Hematopoietic multipotent progenitor cell treated with erythropoietin and hydrocortisone succinate and interleukin-3 and kit ligand, for 6 days (in vitro differentiated cells): ENCODE results near the gene AP2M1.
"Not testable (repeated sequence)": the region's sequence is repeated elsewhere in the genome, so short reads cannot be mapped to it uniquely, and the experiment has no call there.

Experiments
- DNase-seq: peaks from one replicate; pipeline ENCODE4 v3.0.0-alpha.2; 2015

Gene AP2M1

DNA sequence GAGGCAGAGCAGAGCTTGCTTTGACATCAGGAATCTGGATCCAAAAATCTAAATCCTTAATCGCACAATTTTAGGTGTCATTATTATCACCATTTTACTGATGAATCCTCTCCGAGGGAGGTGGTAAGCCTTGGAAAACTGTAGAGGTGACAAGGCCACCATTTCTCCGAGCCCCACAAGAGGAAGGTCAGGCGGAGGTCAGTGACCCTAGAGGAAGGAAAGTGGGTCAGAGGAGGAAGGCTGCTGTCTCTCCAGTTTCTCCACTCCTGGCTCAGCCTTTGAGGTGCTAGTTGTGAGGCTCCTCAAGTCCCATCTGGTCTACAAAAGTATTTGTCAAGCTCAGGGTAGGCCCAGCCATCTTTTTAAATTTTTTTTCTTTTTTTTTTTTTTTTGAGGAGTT, 16.3 kb upstream of the AP2M1 start:
- no peak for DNase-seq

DNA sequence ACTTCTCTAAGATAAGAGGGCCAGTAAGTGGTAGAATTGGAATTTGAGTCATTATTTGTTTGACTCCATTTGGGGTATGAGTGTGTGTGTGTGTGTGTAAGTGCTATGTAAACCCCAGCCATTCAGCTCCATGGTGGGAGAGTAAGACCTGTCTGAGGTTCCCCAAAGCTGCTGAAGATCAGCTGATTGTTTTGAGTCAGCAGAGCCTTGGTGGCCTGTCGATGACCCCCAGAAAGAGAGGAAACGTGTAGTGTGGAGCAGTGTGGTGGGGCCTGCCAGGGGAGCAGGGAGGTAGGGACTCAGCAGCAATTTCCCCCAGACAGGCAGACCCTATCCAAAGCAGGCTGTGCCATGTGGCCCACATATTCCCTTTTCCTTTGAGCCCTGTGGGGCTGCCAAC, 14.2 kb upstream of the AP2M1 start:
- DNase-seq = no peak

DNA sequence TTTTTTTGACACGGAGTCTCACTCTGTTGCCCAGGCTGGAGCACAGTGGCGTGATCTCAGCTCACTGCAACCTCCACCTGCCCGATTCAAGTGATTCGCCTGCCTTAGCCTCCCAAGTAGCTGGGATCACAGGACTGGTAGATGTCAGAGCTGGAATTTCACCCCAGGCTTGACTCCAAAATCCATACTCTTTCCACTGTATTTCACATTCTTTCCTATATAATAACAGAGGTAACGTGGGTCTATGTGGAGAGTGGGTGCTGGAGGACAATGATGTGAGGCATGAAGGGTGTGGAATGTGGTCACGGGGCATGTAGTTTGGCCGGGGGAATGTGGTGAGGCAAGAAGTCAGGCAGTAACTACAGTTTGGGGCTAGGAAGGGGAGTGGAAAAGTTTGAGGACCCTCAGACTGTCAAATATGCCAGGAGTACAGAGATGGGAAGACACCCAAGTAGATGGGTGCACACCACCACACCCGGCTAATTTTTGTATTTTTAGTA, 12.0 kb upstream of the AP2M1 start:
- DNase-seq = not testable (repeated sequence)

DNA sequence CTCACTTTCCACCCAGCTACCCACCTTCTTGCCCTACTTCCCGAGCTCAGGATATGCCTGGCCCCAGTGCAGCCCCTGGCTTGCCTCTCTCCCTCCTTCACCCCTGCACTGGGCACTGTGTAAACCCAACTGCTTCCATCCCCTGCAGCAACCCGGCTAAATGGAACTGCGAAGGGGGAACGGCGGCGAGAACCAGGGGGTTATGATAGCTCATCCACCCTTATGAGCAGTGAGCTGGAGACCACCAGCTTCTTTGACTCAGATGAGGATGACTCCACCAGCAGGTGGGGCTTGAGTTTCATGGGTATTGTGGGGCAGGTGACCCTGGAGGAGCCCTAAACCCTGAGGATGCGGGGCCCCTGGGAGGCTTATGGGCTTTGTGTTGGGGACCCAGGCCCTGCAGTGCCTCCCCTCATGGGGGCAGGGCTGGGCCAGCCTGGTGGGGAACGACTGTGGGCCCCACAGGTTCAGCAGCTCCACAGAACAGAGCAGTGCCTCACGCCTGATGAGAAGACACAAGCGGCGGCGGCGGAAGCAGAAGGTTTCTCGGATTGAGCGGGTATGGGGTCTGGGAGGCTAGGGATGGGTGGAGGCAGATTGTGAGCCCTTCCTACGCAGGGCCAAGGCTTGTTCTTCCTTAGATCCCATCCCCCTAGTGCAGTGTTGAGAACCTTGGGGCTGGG, 9.9 kb upstream of the AP2M1 start:
- DNase-seq = no peak

DNA sequence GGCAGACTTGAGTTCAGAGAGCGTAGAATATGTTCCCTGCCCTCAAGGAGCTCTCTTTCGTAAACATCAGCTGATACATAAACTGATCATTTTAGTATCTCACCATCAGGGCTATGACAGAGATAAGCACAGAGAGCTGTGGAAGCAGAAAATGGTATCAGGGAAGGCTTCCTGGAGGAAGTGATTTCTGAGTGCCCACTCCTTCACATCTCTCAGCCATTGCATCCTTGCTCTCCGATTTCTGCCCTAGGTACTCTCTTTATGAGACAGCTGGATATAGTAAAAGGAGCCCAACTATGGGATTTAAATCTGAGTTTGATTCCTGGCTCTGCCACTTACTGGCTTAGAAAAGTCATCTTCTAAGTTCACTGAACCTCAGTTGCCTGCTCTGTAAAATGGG, 9.1 kb upstream of the AP2M1 start:
- DNase-seq = no peak

DNA sequence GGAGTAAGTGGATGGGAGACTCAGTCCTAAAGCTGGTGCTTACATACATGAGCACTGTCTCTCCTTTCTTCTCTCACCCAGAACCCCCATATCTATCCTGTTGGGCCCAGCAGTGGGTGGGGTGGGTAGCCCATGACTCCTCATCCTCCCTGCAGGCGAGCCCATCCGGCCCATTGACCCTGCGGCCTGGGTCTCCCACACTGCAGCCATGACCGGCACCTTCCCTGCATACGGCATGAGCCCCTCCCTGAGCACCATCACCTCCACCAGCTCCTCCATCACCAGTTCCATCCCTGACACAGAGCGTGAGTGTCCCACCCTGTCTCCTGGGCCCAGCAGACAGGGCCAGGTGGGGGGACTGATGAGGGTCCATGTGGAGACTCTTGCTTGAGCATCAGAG, 8.0 kb upstream of the AP2M1 start:
- DNase-seq = no peak

GRCh38 chr3:184167786-184168185, 6.9 kb upstream of the AP2M1 start:
- DNase-seq = no peak

DNA sequence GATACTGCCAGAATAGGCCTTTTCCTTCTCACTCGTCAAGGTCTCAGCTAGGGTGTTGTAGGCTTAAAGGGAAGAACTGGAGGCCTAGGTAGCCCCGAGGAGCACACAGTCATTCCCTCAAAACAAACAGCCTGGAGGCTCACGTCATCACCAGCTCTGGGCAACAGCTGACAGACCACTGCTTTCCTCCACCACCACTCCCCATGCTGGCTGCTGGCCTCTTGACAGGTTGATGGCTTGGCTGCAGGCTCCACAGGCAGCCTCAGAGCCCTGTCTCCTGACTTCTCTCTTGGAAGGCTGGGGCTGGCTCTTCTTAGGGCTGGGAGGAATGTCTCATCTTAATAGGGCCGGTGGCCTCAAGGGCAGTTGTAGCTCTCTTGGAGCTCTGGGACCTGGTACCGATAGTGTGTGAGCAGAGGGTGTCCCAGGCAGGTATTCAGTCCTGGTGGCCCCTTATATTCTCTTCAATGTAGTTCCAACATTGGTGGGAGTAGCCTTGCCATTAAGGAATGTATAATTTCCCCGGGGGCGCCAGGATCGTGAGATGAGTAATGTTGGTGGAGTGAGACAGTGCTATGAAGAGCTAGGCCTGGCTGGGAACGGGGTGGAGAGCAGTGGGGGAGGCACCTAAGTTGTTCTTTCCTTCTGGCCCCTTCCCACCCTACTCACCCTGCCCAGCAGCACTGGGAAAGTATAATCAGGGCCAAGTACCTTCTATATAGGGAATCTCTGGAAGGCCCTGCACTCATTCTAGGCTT, 6.1 kb upstream of the AP2M1 start:
- no peak for DNase-seq

DNA sequence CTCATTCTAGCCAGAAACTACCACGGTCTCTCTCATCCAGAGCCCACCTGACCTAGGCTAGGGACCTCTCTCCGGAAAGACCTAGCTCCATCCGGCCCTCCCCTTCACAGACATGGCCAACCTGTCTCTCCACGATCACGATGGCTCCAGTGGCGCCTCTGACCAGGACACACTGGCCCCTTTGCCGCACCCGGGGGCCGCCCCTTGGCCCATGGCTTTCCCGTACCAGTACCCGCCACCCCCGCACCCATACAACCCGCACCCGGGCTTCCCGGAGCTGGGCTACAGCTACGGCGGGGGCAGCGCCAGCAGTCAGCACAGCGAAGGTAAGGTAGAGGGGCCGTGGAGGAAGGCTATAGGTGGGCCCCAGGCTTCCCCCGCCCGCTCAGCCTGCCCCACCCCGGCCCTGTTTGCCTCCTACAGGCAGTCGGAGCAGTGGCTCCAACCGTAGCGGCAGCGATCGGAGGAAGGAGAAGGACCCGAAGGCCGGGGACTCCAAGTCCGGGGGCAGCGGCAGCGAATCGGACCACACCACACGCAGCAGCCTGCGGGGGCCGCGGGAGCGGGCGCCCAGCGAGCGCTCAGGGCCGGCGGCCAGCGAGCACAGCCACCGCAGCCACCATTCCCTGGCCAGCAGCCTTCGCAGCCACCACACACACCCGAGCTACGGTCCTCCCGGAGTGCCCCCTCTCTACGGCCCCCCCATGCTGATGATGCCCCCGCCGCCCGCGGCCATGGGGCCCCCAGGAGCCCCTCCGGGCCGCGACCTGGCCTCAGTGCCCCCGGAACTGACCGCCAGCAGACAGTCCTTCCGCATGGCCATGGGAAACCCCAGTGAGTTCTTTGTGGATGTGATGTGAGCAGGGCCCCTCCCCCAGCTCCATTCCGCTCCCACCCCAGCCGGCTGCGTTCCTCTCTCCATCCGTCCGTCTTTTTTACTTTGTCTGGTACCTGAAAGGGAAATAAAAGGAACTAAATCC, 4.5 kb upstream of the AP2M1 start:
- no peak for DNase-seq

- no peak for DNase-seq
Observed at GRCh38 chr3:184171562-184171961, 3.1 kb upstream of the AP2M1 start.

GRCh38 chr3:184172681-184173373, 1.8 kb upstream of the AP2M1 start:
- DNase-seq = no peak

GRCh38 chr3:184173374-184173722, 1.3 kb upstream of the AP2M1 start:
- DNase-seq = no peak

DNA sequence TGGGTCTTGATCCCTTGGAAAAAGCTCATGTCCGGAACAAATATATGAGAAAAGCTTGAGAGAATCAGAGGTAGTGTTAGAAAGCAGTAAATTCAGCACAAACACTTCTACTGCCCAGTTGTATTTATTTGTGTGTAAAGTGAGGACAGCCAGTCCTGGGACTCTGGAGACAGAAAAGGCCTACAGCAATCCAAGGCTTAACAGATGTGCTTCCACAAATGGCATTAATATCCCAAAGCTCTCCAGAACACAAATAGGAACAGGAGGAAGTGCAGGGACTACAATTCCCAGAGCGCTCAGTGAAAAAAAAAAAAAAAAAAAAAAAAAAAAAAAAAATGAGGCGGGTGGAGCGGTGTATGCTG, 390 bp upstream of the AP2M1 start:
- DNase-seq = no peak

GRCh38 chr3:184175506-184175905, 851 bp downstream of the AP2M1 start:
- DNase-seq = peak; percentile 17

GRCh38 chr3:184175981-184176376, 1.3 kb downstream of the AP2M1 start:
- no peak for DNase-seq

DNA sequence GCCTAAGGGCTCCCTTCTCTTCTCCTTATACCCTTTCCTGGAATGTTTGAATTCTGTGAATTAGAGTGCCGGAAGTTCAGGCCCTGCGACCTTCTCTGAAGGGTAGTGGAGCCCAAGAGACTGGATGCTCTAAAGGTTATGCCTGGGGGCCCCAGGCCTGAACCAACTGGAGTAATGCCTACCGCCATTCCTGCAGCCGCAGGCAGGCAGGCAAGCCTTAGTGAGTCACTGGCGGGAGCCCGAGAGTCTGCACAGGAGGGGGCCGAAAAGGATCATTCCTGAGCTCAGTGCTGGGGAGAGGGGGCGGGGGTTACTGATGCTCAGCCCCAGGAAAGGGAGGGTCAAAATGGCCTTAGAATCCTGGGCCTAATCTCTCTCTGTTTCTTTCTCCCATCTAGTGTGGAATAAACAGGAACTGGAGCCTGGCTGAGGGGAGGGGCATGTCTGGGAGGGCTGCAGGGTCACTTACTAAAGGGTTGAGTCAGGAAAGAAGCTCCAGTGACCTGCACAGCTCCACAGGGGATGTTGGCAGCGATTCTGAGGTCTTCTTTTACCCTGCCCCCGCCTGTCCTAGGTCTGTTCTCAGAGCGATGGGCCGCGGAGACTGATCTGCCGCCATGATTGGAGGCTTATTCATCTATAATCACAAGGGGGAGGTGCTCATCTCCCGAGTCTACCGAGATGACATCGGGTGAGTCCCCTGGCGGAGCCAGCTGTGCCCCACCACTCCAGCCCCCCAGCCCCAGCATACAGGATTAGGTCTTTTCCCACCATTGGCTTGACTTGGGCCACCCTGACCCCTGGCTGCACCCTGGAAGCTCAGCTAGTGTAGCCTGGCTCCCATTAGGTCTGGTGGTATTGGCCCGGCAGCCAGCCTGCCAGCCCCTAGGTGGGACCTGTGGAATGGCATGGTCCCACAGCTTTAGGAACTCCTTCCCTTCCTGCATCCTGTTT, 2.0 kb downstream of the AP2M1 start:
- DNase-seq = peak; percentile 70

DNA sequence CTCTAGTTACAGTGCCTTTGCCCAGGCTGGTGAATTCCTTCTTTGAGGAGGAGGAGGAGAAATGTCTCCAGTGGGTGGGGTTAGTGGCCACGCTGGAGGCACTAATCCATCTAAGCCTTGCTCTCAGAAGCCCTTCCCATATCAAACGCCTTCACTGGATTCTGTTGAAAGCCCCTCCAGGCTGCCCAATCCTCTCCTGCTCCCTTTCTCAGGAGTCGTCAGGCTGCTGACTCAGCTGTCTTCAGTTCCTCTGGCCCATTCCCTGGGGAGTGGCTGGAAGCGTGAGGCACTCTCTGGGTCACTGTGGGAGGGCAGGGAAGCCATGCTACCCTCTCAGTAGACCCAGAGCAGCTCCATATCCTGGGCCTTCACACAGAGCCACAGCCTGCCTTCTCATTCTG, 2.7 kb downstream of the AP2M1 start:
- DNase-seq = no peak

GRCh38 chr3:184177767-184178306, 3.2 kb downstream of the AP2M1 start:
- no peak for DNase-seq

DNA sequence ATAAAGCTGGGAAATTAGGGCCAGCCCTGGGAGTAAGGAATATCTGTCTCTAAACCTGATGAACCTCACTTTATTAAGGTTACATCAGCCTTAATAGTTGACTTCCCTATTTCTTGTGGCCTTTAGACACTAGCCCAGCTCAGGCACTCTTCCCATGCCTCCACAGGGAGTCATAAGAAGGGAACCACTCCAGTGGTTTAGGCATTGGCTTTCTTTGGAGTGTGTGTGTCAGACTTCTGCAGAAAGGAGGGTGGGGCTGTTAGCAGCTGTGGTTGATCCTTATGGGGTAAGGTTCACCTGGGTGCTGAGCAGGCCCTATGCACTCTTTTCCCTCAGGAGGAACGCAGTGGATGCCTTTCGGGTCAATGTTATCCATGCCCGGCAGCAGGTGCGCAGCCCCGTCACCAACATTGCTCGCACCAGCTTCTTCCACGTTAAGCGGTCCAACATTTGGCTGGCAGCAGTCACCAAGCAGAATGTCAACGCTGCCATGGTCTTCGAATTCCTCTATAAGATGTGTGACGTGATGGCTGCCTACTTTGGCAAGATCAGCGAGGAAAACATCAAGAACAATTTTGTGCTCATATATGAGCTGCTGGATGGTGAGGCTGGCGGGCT, 4.0 kb downstream of the AP2M1 start:
- no peak for DNase-seq

DNA sequence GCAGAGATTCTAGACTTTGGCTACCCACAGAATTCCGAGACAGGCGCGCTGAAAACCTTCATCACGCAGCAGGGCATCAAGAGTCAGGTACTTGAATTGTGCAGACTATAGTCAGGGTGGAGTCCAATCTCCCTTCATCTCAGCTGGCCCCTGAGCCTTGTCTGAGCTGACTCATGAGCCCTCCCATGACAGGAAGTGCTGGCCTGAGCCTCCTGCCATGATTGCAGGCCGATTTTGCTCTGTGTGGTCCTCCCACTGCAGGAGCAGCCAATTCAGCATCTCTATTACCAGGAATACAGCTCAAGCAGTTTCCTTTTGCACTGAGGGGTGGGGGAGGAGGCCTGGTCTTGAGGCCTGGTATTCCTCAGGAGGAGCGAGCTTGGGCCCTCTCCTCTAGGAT, 5.5 kb downstream of the AP2M1 start:
- DNase-seq = peak; percentile 49

DNA sequence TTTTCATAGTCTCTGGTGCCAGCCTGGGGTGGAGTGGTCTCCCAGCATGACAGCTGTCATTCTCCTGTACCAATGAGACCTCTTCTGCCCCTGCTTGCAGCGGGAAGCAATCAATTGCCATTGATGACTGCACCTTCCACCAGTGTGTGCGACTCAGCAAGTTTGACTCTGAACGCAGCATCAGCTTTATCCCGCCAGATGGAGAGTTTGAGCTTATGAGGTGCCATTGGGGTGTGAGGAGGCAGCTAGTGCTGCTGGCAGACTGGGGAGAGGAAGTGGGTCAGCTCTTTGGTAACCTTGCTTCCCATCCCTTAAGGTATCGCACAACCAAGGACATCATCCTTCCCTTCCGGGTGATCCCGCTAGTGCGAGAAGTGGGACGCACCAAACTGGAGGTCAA, 6.9 kb downstream of the AP2M1 start:
- no peak for DNase-seq
